ENCODE measurements around the gene CLIC5. TPM values are rescaled to one million over a fixed set of nuclear protein-coding genes. Genes with fewer than 3 reads are reported as not detected.

The CLIC5 gene
- polyA plus RNA-seq, result under 1 TPM; 0.25 to 0.37 TPM

DNA sequence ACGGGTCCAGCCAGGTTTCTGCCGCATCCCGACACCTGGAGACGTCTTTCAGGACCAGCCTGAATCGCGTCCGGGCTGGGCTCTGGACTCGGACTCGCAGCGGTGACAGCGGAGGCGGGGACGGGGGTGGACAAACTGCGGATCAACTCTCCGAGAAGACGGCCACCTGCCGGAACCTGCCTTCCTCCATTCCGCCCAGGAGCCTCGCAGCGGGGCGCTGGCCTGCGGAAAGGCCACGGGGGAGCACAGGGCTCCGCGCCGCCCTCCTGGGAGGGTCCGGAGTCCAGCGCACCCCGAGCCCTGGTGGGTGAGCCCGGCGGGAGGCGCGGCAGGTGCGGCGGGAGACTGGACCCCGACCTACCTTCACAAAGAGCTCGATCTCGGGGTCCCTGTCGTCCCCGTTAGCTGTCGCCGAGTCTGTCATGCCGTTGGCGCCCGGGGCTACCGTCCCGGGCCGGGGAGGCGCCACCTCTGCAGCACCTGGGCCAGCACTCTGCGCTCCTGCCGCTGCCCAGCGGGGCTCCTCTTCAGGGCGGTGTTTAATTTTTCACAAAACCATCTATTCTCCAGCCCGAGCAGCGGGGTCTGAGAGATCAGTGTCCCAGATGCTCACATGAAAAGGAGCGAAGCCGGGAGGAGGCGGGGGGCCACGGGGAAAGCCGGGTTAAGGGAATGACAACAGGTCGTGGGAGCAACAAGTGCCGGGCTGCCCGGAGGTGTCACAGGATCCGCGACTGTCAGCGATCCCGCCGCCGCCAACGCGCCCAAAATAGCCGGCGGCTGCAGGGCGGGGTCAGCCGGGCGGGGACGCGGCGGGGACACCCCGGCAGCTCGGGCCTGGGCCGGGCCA lies at the start of gene CLIC5:
Gene CLIC5, minus strand, starts transcription at position 742 of the 850 bp plus-strand sequence. Its CDS starts 318 bp downstream, at position 424.
- H3K27me3 ChIP-seq (ENCODE audit: control insufficient read depth in 1 of 2, insufficient read depth in 2 of 2, low read length in 2 of 2), result peaks cover 0 to 6% of the 10 kb centered on the region in 2 donors
- H3K27ac ChIP-seq (ENCODE audit: low read depth in 2 of 2, low read length in 1 of 2), result peak within 1 kb of the TSS; percentile 44 to 49
- 1% methylated on average over 81 to 82 of the region's 82 CpGs for WGBS, 2 donors

DNA sequence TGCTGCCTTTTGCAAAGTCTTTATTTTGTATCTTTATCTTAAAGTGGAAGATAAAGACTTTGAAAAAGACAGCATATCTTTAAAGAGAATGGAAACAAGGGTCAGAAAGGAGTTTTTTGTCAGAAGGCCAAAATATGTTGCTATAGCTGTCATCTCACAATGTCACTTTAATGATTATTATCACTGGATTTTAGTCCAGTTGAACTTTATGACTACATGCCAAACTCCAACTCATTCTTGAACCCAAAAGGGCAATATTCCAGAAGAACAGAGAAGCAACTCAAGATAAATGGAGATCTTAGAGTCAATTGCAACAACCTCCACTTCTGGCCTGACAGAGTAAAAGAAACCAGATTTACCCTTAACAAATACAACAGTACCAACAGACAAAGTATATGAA lies 47.3 kb upstream of the CLIC5 start:
- no peaks in the 10 kb centered on the region for H3K36me3 ChIP-seq (ENCODE audit: control insufficient read depth in 2 of 2, insufficient read depth in 2 of 2, low read length in 1 of 2)
- H3K27me3 ChIP-seq (ENCODE audit: control insufficient read depth in 1 of 2, insufficient read depth in 2 of 2, low read length in 2 of 2), result no peaks in the 10 kb centered on the region
- H3K27ac ChIP-seq (ENCODE audit: low read depth in 2 of 2, low read length in 1 of 2), result no peak overlapping the region
- no peak overlapping the region for H3K4me3 ChIP-seq (ENCODE audit: low read depth in 1 of 2, low read length in 2 of 2)
- no peaks in the 10 kb centered on the region for H3K4me1 ChIP-seq (ENCODE audit: control insufficient read depth in 2 of 2, insufficient read depth in 2 of 2, low read length in 1 of 2)
- H3K9me3 ChIP-seq (ENCODE audit: control insufficient read depth in 2 of 2, insufficient read depth in 1 of 2, low read depth in 1 of 2, low read length in 1 of 2), result no peaks in the 10 kb centered on the region

More for the DNA sequence above, at the start of gene CLIC5:
- no peaks in the 10 kb centered on the region for H3K36me3 ChIP-seq (ENCODE audit: control insufficient read depth in 2 of 2, insufficient read depth in 2 of 2, low read length in 1 of 2)
- peaks cover 3 to 8% of the 10 kb centered on the region in 2 donors for H3K4me1 ChIP-seq (ENCODE audit: control insufficient read depth in 2 of 2, insufficient read depth in 2 of 2, low read length in 1 of 2)
- peak within 1 kb of the TSS; percentile 51 to 54 for H3K4me3 ChIP-seq (ENCODE audit: low read depth in 1 of 2, low read length in 2 of 2)
- no peaks in the 10 kb centered on the region for H3K9me3 ChIP-seq (ENCODE audit: control insufficient read depth in 2 of 2, insufficient read depth in 1 of 2, low read depth in 1 of 2, low read length in 1 of 2)

- no peak overlapping the region for H3K27ac ChIP-seq (ENCODE audit: low read depth in 2 of 2, low read length in 1 of 2)
These were observed 46.7 kb upstream of the CLIC5 start for GRCh38 chr6:46062312-46062711.

GRCh38 chr6:46061497-46061896 lies 45.8 kb upstream of the CLIC5 start:
- H3K36me3 ChIP-seq (ENCODE audit: control insufficient read depth in 2 of 2, insufficient read depth in 2 of 2, low read length in 1 of 2), result no peaks in the 10 kb centered on the region
- H3K27ac ChIP-seq (ENCODE audit: low read depth in 2 of 2, low read length in 1 of 2), result no peak overlapping the region
- H3K4me3 ChIP-seq (ENCODE audit: low read depth in 1 of 2, low read length in 2 of 2), result no peak overlapping the region
- no peaks in the 10 kb centered on the region for H3K4me1 ChIP-seq (ENCODE audit: control insufficient read depth in 2 of 2, insufficient read depth in 2 of 2, low read length in 1 of 2)
- no peaks in the 10 kb centered on the region for H3K9me3 ChIP-seq (ENCODE audit: control insufficient read depth in 2 of 2, insufficient read depth in 1 of 2, low read depth in 1 of 2, low read length in 1 of 2)
- H3K27me3 ChIP-seq (ENCODE audit: control insufficient read depth in 1 of 2, insufficient read depth in 2 of 2, low read length in 2 of 2), result no peaks in the 10 kb centered on the region
- 50 to 69% methylated on average over 1 of the region's 1 CpG for WGBS, 2 donors

More at GRCh38 chr6:46062312-46062711, 46.7 kb upstream of the CLIC5 start:
- no peaks in the 10 kb centered on the region for H3K9me3 ChIP-seq (ENCODE audit: control insufficient read depth in 2 of 2, insufficient read depth in 1 of 2, low read depth in 1 of 2, low read length in 1 of 2)
- H3K36me3 ChIP-seq (ENCODE audit: control insufficient read depth in 2 of 2, insufficient read depth in 2 of 2, low read length in 1 of 2), result no peaks in the 10 kb centered on the region
- 15 to 19% methylated on average over 2 of the region's 2 CpGs for WGBS, 2 donors
- H3K4me1 ChIP-seq (ENCODE audit: control insufficient read depth in 2 of 2, insufficient read depth in 2 of 2, low read length in 1 of 2), result no peaks in the 10 kb centered on the region
- no peak overlapping the region for H3K4me3 ChIP-seq (ENCODE audit: low read depth in 1 of 2, low read length in 2 of 2)
- H3K27me3 ChIP-seq (ENCODE audit: control insufficient read depth in 1 of 2, insufficient read depth in 2 of 2, low read length in 2 of 2), result no peaks in the 10 kb centered on the region

DNA sequence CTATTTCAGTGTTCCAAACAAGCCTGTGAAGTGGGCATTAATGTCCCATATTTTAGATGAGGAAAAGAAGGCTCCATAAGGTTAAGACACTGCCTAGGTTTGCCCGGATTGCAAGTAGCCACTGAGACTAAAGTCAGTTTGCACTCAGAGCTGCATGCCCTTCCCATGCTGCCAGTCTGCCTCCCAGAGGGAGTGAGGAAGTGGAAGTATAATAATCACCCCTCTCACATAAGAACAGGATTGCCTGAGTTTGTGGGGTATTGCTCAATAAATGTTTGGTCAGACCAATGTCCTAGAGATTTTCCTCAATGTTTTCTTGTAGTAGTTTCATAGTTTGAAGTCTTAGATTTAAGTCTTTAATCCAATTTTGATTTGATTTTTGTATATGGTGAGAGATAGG lies 43.9 kb upstream of the CLIC5 start:
- Histone ChIP-seq H3K4me1 (ENCODE audit: control insufficient read depth in 2 of 2, insufficient read depth in 2 of 2, low read length in 1 of 2) (no peaks in the 10 kb centered on the region), H3K9me3 (ENCODE audit: control insufficient read depth in 2 of 2, insufficient read depth in 1 of 2, low read depth in 1 of 2, low read length in 1 of 2) (no peaks in the 10 kb centered on the region), H3K4me3 (ENCODE audit: low read depth in 1 of 2, low read length in 2 of 2) (no peak overlapping the region), H3K27ac (ENCODE audit: low read depth in 2 of 2, low read length in 1 of 2) (no peak overlapping the region), H3K36me3 (ENCODE audit: control insufficient read depth in 2 of 2, insufficient read depth in 2 of 2, low read length in 1 of 2) (no peaks in the 10 kb centered on the region), H3K27me3 (ENCODE audit: control insufficient read depth in 1 of 2, insufficient read depth in 2 of 2, low read length in 2 of 2) (no peaks in the 10 kb centered on the region)
- 84 to 96% methylated on average over 1 of the region's 1 CpG for WGBS, 2 donors

GRCh38 chr6:46058951-46059350 lies 43.3 kb upstream of the CLIC5 start:
- 94 to 95% methylated on average over 1 of the region's 1 CpG for WGBS, 2 donors
- Histone ChIP-seq H3K36me3 (ENCODE audit: control insufficient read depth in 2 of 2, insufficient read depth in 2 of 2, low read length in 1 of 2) (no peaks in the 10 kb centered on the region), H3K4me1 (ENCODE audit: control insufficient read depth in 2 of 2, insufficient read depth in 2 of 2, low read length in 1 of 2) (no peaks in the 10 kb centered on the region), H3K4me3 (ENCODE audit: low read depth in 1 of 2, low read length in 2 of 2) (no peak overlapping the region), H3K9me3 (ENCODE audit: control insufficient read depth in 2 of 2, insufficient read depth in 1 of 2, low read depth in 1 of 2, low read length in 1 of 2) (no peaks in the 10 kb centered on the region), H3K27me3 (ENCODE audit: control insufficient read depth in 1 of 2, insufficient read depth in 2 of 2, low read length in 2 of 2) (no peaks in the 10 kb centered on the region), H3K27ac (ENCODE audit: low read depth in 2 of 2, low read length in 1 of 2) (no peak overlapping the region)

DNA sequence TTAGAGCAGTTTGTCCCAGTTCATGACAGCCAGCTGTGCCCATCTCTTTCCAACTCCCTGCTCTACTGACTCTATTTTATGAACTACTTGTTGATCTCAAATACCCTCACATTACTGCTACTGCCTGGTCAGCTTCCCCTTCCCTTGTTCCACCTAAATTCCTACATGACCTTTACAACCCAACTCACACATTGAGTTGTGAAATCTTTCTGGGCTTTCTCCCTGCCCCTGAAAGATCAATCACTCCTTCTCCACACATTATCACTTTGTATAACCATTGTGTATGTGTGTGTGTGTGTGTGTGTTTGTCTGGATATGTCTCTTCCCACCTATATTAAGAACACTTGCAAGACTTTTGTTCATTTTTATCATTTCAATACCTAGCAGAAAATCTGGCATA lies 42.1 kb upstream of the CLIC5 start:
- no peak overlapping the region for H3K27ac ChIP-seq (ENCODE audit: low read depth in 2 of 2, low read length in 1 of 2)
- no peaks in the 10 kb centered on the region for H3K27me3 ChIP-seq (ENCODE audit: control insufficient read depth in 1 of 2, insufficient read depth in 2 of 2, low read length in 2 of 2)
- no peaks in the 10 kb centered on the region for H3K4me1 ChIP-seq (ENCODE audit: control insufficient read depth in 2 of 2, insufficient read depth in 2 of 2, low read length in 1 of 2)
- no peaks in the 10 kb centered on the region for H3K36me3 ChIP-seq (ENCODE audit: control insufficient read depth in 2 of 2, insufficient read depth in 2 of 2, low read length in 1 of 2)
- H3K4me3 ChIP-seq (ENCODE audit: low read depth in 1 of 2, low read length in 2 of 2), result no peak overlapping the region
- no peaks in the 10 kb centered on the region for H3K9me3 ChIP-seq (ENCODE audit: control insufficient read depth in 2 of 2, insufficient read depth in 1 of 2, low read depth in 1 of 2, low read length in 1 of 2)

- H3K36me3 ChIP-seq (ENCODE audit: control insufficient read depth in 2 of 2, insufficient read depth in 2 of 2, low read length in 1 of 2), result no peaks in the 10 kb centered on the region
- H3K4me3 ChIP-seq (ENCODE audit: low read depth in 1 of 2, low read length in 2 of 2), result no peak overlapping the region
- WGBS, 2 donors, result 90 to 92% methylated on average over 4 of the region's 4 CpGs
- H3K27ac ChIP-seq (ENCODE audit: low read depth in 2 of 2, low read length in 1 of 2), result no peak overlapping the region
- H3K4me1 ChIP-seq (ENCODE audit: control insufficient read depth in 2 of 2, insufficient read depth in 2 of 2, low read length in 1 of 2), result no peaks in the 10 kb centered on the region
- no peaks in the 10 kb centered on the region for H3K27me3 ChIP-seq (ENCODE audit: control insufficient read depth in 1 of 2, insufficient read depth in 2 of 2, low read length in 2 of 2)
- no peaks in the 10 kb centered on the region for H3K9me3 ChIP-seq (ENCODE audit: control insufficient read depth in 2 of 2, insufficient read depth in 1 of 2, low read depth in 1 of 2, low read length in 1 of 2)
These were observed 41.4 kb upstream of the CLIC5 start for GRCh38 chr6:46056906-46057529.

- Histone ChIP-seq H3K27me3 (ENCODE audit: control insufficient read depth in 1 of 2, insufficient read depth in 2 of 2, low read length in 2 of 2) (no peaks in the 10 kb centered on the region), H3K4me1 (ENCODE audit: control insufficient read depth in 2 of 2, insufficient read depth in 2 of 2, low read length in 1 of 2) (no peaks in the 10 kb centered on the region), H3K27ac (ENCODE audit: low read depth in 2 of 2, low read length in 1 of 2) (no peak overlapping the region), H3K4me3 (ENCODE audit: low read depth in 1 of 2, low read length in 2 of 2) (no peak overlapping the region), H3K9me3 (ENCODE audit: control insufficient read depth in 2 of 2, insufficient read depth in 1 of 2, low read depth in 1 of 2, low read length in 1 of 2) (no peaks in the 10 kb centered on the region), H3K36me3 (ENCODE audit: control insufficient read depth in 2 of 2, insufficient read depth in 2 of 2, low read length in 1 of 2) (no peaks in the 10 kb centered on the region)
- WGBS, 2 donors, result 81% methylated on average over 5 of the region's 5 CpGs
These were observed 38.9 kb upstream of the CLIC5 start for GRCh38 chr6:46054516-46054915.
